Erythroblast (primary cell): Measurements from ENCODE around the gene PHC2.

Experiments
- DNase-seq, 2 experiments: peaks; one replicate each; lab custom pipeline; 2025; lab: John Stamatoyannopoulos, UW
- GATA1 ChIP-seq: IDR thresholded peaks from 2 replicates; pipeline ENCODE4 v1.6.1; 2011; ENCODE audit warnings: low read depth, mild to moderate bottlenecking, control low read depth, low read length, moderate library complexity
- POLR2A ChIP-seq: IDR thresholded peaks from 2 replicates; pipeline ENCODE4 v1.6.1; 2011; ENCODE audit warnings: mild to moderate bottlenecking, low read length

PHC2 gene

DNA sequence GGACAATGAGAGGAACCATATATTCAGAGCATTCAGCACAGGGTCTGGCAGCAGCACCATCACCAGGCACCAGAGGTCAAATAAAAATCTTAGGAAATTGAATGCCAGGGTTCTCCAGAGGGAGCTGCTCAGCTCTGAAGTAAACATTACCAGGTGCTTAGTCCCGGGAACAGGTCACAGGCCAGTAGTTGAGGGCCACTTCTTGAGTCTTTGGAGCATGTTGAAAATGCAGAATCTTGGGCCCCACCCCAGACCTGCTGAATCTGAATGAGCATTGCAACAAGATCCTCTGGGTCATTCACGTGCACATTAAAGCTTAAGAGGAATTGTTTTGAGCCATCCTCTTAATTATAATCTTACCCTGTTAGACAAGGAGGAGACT, 33.8 kb downstream of the PHC2 start:
- TF ChIP-seq GATA1 (no peak), POLR2A (no peak)
- no peak for DNase-seq

DNA sequence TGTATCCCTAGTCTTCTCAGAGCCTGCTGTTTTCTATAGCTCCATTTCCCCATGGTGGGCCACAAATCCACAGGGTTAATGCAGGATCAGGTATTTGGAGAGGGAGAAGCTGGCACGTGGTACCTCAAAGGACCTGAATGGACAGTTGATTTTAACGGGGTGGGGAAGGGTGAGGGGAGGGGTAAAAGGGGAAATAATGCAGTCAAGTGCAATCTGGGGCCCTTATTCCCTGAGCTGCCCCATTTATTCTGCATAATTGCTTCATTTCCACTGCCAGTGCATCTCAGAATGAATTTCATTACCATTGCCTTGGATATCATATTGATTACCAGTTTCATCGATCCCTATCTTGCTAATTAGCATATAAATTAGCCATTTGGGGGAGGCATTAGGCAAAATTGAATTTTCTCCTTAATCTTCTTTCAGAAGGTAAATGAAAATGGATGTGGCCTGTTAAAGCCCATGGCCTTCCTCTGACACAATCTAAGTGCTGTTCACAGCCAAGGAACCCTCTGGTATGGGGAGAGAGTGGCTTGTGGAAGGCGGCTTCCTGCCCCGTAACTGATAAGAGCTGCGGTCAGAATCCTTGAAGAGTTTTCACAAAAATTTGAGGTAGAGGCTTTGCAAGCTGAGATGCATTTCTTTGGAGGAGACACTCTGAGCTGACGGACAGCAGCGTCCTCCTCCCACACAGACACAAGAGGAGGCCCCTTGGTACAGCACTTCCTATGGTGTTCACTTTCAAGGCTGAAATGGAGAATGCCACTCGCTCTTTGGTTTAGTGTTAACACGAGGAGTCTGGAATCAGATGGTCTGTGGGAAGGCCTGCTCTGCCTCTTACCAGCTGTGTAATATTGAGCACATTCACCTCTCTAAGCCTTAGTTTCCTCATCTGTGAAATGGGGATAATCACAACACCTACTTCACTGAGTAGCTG, 34.4 kb downstream of the PHC2 start:
- no peak for TF ChIP-seq POLR2A
- no peak for TF ChIP-seq GATA1
- peak; percentile 13 to 55 for DNase-seq

GRCh38 chr1:33394770-33395169, 36.1 kb downstream of the PHC2 start:
- TF ChIP-seq GATA1, result no peak
- TF ChIP-seq POLR2A, result no peak
- no peak for DNase-seq

DNA sequence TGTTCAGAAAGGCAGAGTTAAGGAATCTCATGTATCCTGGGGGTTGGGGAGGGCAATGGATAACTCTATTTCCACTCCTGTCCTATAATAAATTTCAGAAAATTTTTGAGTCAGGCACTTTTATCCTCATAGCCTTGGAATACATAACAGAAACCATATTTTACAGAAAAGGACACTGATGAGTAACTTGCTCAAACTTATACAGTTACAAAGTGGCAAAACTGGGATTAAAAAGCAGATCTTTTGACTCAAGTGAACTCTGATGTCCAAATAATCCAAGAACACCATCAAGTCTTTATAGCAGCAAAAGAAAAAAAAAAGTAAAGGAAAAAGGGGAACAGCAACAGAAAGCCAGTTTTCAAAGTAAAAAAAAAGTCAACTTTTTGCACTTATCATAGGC, 36.9 kb downstream of the PHC2 start:
- DNase-seq, result no peak
- no peak for TF ChIP-seq GATA1

DNA sequence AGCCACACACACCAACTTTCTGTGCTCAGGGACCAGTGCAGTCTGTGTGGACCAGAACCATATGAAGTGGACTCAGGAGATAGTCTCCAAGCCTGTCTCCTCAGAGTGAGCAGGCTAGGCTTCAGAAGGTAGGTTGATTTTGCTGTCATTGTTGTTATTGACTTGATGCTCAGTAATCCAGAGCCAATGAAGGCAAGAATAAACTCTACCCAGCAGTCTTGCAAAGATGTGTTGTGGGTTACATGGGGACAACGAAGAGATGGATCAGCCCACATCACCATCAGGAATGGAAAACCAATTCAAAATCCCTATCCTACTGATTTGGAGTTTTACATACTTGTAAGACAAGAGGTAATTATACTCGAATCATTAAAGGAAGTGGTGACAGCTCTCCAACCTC, 37.4 kb downstream of the PHC2 start:
- no peak for DNase-seq
- TF ChIP-seq GATA1 (no peak), POLR2A (no peak)

- no peak for DNase-seq
- TF ChIP-seq GATA1 (no peak), POLR2A (no peak)
Observed at GRCh38 chr1:33392639-33393038, 38.3 kb downstream of the PHC2 start.

DNA sequence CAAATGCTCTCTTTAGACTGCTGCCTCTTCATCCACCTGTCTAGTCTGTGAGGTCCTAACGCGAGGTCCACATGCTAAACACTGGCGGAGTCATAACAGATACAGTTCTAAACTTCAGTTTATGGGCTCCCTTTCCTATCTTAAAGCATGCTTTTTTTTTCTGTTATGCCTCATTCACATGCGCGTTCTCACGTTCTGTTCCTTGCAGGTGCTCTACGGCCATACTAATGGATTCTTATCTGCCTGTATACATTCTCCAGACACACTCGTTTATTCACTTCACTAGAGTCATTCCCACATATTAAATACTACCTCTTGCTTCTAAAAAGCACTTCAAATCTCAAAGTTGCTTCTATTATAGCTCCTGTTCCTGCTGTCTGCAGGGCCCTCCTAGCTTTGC, 38.7 kb downstream of the PHC2 start:
- no peak for DNase-seq
- TF ChIP-seq GATA1, result no peak

DNA sequence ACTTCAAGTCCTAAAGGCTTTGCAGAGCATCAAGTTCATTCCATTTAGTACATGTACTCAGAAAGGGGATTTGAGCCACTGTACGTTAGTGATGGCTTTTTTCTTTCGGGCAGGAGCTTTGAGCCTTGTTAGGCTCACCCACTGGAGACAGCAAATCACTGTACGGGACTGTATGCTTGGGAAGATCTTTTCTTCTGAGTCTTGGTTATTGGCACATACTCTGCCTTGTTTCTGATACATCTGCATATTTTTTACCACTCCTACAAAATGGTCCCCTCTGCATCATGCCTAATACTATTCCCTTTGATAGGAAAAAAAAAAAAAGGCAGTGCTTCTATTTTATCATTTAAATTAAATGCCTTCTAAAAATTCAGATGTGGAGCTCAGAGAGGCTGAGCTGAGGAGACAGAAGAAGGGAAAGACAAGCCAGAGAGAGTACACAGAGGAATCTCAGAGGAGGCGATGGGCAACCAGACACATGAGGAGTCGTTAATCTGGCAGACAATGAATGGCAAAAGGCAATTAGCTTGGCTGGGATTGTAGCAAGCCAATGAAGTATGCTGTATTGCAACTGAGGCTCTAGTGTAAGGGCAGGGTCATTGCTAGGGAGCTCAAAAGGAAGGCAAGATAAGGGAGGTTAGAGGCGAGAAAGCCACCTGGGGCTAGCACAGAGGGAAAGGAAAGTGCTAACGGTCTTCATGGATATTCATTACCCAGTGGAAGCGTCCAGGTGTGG, 39.4 kb downstream of the PHC2 start:
- DNase-seq, result no peak
- TF ChIP-seq POLR2A (no peak), GATA1 (no peak)

- no peak for TF ChIP-seq POLR2A
- no peak for TF ChIP-seq GATA1
- no peak for DNase-seq
Observed at GRCh38 chr1:33390542-33390941, 40.4 kb downstream of the PHC2 start.

GRCh38 chr1:33388805-33389771, 41.8 kb downstream of the PHC2 start:
- TF ChIP-seq POLR2A, result no peak
- TF ChIP-seq GATA1, result no peak
- no peak for DNase-seq

GRCh38 chr1:33387625-33388024, 43.3 kb downstream of the PHC2 start:
- DNase-seq, result no peak
- TF ChIP-seq GATA1 (no peak), POLR2A (no peak)

- DNase-seq, result no peak
- TF ChIP-seq POLR2A, result no peak
- no peak for TF ChIP-seq GATA1
Observed at GRCh38 chr1:33385251-33385650, 45.6 kb downstream of the PHC2 start.

DNA sequence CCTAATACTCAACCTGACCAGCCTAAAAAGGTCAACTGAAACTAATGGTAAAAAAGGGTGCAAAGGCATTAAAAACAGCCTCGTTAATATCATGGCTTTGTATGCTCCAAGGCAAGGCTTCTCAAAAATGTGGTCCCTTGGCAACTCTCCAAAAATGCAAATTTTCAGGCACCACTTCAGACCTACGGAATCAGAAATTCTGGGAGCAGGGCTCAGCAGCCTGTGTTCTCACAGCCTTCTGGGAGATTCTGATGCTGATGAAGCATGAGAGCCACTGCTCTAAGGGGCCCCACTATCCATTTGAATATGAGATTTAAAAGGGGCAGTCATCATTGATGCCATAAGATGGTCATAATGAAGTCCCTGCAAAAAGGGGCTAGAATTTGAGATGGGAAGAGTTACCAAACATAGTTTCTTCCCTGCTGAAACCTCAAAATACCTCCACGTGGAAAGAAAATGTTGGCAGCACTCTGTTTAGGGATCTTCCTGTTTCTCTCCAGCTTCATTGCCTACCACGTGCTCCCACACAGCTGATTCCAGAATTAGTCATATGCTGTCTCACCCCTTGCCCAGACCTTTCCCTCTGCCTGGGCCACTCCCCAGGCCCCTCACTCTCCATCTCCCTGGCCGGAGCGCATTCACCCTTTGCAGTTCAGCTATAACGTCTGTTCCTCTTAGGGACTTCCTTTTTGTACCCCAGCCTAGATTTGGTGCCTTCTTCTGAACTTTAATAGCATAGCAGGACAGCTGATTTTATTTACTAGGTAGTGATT, 46.7 kb downstream of the PHC2 start:
- DNase-seq, result no peak

More for the DNA sequence above, 46.7 kb downstream of the PHC2 start:
- TF ChIP-seq POLR2A (no peak), GATA1 (no peak)
